GM20000 (cell line): ENCODE measurements around the gene KANSL3.

Experiments used
- DNase-seq: peaks from one replicate; pipeline ENCODE4 v3.0.0; 2012; ENCODE audit warnings: low spot score
- CTCF ChIP-seq: IDR thresholded peaks from 2 replicates; pipeline ENCODE4 v1.5.1; 2012; ENCODE audit warnings: mild to moderate bottlenecking, control low read depth; ENCODE audit errors: extremely low read depth, missing control alignments

KANSL3 gene

GRCh38 chr2:96601382-96602292 lies 36.5 kb downstream of the KANSL3 start:
- no peak for DNase-seq
- TF ChIP-seq CTCF, result no peak

DNA sequence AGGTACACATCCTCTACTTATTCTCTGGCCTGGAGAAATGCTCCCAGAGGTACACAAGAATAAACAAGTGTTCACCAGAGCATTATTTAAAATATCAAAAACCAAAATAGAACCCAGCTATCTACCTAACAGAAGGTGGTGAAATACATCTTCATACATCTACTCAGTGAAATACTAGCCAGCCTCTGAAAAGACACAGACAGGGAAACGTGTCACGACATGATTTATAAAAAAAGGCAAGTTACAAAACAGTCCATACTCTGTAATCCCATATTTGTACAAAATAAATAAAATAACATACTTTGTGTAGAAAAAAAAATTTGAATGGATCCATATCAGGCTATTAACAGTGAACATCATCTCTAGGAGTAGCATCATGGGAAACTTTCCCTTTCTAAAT lies 38.2 kb downstream of the KANSL3 start:
- no peak for TF ChIP-seq CTCF
- DNase-seq, result no peak

GRCh38 chr2:96596596-96596995 lies 41.5 kb downstream of the KANSL3 start:
- DNase-seq, result no peak
- no peak for TF ChIP-seq CTCF

- no peak for DNase-seq
- no peak for TF ChIP-seq CTCF
These were observed 43.4 kb downstream of the KANSL3 start for GRCh38 chr2:96594691-96595152.

DNA sequence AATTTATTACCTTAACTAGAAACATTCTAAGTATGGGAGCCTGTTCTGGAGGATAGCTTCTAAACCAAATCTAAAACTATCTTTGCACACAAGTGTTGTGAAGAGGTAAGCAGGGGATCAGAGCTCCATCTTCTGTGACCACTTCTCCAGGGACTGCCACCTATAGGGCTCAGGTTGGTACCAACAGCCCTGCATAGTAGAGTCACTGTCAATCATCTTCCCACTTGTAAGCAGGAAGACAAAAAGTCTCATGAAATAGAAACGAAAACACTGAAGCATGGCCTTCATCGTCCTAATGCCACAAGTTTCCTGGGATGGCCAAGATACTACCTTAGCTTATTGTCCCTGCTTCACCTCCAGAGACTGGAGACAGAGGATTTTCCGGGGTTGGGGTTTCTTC lies 43.8 kb downstream of the KANSL3 start:
- no peak for TF ChIP-seq CTCF
- DNase-seq, result no peak

GRCh38 chr2:96591494-96591893 lies 46.6 kb downstream of the KANSL3 start:
- TF ChIP-seq CTCF, result no peak
- DNase-seq, result no peak

DNA sequence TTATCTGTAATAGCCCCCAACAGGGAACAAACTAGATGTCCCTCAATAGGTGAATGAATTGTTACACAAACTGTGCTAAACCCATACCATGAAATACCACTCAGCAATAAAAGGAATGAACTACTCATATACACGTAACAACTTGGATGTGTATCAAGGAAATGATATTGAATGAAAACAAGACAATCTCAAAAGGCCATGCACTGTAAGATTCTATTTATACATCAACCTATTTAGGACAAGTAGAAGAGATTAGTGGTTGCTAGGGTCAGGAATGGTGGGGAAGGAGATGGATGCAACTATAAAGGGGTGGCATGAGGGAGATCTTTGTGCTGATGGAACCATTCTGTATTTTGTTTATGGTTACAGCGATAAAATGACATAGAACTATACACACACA lies 47.1 kb downstream of the KANSL3 start:
- no peak for TF ChIP-seq CTCF
- DNase-seq, result no peak
